Measurements from ENCODE around the gene GRK1.

The GRK1 gene

DNA sequence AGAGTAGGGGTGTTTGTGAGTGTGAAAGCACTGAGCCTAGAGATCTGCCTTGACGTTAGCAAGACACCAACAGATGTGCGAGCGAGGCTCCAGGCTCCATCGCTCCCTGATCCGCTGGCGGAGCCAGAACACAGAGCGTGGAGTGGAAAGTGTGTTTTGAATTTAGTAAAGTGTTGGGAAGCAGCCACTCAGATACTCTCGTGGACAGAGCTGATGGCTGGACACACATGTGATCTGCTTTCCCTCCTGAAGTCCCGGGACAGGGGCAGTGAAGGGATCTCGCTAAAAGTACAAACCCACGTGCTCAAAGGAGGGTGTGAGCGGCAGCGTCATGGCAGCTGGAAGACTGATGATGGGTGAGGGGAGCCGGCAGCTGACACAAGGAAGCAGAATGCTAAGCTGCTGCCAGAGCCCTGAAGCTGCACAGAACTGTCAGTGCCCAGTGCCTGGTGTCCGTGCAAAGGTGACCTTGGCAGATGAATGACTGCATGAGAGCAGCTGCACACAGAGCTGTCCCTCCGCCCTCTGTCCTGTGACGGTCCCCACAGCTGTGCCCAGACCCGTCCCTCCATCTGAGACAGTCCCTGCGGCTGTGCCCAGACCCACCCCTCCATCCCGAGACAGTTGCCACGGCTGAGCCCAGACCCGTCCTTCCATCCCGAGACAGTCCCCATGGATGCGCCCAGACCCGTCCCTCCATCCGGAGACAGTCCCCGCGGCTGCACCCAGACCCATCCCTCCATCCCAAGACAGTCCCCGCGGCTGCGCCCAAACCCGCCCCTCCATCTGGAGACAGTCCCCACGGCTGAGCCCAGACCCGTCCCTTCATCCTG is 62.4 kb downstream of the GRK1 start:
- DNase-seq (ENCODE audit: low read depth in 2 of 2): no peak

- no peak for DNase-seq (ENCODE audit: low read depth in 2 of 2)
These were observed 63.3 kb downstream of the GRK1 start for GRCh38 chr13:113730258-113730691.

DNA sequence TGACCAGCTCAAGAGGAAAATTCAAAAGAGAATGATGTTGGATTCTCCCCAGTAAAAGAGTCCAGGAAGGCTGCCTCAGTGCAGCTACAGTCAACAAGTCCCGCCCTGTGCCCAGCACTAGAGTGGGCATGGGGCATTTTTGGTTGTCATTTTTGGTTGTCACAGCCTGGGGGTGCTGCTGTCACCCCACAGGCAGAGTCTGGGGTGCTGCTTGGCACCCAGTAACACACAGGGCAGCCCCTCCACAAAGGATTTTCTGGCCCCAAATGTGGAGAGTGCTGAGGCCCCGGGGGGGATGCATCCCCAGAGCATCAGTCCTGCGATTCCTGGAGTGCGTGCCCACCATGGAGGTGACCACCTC is 63.8 kb downstream of the GRK1 start:
- no peak for DNase-seq (ENCODE audit: low read depth in 2 of 2)

DNA sequence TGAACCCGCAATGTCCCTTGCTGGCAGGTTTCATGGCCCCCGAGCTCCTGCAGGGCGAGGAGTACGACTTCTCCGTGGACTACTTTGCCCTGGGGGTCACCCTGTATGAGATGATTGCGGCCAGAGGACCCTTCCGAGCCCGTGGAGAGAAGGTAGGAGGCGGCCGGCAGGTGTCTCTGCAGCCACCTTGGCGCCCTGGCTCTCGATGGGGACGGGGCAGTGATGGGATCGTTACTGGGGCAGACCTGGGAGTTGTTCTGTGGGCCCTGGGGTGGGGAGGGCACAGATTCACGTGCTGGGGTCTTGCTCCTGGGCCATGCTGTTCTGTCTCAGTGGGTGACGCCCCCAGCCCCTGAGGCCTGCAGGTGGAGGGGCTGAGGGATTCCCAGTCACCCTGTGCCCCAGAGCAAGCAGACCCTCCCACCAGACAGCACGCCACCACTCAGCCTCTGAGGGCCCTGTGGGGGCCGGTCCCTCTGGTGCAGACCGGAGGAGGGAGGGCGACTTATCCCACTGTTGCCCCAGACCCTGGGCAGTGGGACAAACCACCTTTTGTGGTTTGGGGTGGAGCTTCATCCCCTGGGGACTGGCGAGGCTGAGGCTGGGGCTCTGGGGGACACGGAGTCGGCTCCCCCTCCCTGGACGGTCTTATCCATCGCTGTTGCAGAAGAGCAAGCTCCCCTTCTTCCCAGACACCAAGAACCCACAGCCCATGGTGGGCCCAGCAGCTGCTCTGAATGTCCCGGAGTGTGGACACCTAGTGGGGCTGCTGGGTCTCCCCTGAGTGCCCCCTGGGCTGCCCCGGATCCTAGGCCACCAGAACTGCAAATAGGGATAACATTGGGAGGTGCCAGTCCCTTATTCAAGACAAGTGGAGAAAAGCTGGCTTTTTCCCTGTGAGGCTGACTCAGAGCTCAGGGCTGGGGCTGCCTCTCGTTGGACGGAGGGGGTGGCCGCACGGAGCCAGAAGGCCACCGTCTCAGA is 64.5 kb downstream of the GRK1 start:
- no peak for DNase-seq (ENCODE audit: low read depth in 2 of 2)

- no peak for DNase-seq (ENCODE audit: low read depth in 2 of 2)
These were observed 65.3 kb downstream of the GRK1 start for GRCh38 chr13:113732176-113732960.

DNA sequence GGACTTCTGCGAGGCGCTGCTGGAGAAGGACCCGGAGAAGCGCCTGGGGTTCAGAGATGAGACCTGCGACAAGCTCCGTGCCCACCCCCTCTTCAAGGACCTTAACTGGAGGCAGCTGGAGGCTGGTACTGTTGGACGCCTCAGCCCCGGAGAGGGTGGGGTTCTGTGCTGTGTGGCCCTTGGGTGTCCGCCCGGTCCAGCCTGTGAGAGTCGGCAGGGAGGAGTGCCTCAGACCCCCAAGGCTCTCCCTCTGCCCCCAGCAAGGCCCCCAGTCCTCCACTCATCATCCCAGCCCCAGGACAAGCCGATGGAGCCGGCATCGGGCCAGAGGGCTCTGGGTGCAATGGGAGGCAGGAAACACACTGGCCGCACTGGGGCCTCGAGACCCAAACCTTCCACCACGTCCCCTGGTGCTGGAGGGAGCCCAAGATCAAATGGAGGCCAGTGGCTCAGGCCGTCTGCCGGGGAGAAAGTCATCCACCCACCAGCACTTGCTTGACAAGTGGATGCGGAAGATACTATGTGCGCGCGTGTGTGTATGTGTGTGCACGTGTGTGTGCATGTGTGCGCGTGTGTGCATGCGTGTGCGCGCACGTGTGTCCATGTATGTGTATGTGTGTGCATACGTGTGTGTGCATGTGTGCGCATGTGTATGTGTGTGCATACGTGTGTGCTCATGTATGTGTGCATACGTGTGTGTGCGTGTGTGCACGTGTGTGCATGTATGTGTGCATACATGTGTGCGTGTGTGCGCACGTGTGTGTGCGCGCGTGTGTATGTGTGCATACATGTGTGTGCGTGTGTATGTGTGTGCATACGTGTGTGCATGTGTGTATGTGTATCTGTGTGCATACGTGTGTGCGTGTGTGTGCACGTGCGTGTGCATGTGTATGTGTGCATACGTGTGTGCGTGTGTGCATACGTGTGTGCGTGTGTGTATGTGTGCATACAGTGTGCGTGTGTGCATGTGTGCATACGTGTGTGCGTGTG is 66.2 kb downstream of the GRK1 start:
- no peak for DNase-seq (ENCODE audit: low read depth in 2 of 2)

DNA sequence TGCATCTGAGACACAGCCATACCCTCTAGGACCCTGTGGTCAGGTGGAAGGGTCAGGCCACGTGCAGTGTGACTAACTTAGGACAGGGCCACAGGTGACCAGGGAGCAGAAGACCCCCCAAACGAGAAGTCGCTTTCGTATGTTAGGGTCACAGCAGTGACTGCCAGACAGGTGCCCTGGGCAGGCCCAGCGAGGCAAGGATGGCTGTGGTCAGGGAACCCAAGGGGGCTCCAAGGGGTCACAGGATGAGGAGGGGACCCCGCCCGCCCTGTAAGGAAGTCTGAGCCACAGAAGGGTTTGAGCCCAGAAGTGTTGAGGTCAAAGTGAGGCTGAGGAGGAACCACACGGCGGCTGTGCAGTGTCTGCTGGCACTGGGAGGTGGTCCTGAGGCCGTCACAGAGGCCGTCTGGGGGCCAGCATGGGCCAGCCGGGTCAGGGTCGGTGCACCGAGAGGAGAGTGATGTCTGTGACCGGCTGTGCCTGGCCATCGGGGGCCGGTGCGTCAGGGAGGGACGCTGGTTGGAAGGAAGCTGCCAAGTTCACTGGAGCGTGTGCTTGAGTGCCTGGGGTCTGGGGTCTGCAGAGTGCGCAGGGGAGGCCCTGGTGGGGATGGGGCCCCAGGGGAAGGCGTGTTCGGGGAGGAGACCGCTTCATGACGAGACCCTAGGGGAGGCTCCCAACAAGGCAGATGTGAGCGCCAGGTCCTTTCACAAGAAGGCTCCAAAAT is 67.2 kb downstream of the GRK1 start:
- DNase-seq (ENCODE audit: low read depth in 2 of 2): no peak

GRCh38 chr13:113734826-113735125 is 67.8 kb downstream of the GRK1 start:
- DNase-seq (ENCODE audit: low read depth in 2 of 2): no peak

- DNase-seq (ENCODE audit: low read depth in 2 of 2): no peak
These were observed 68.2 kb downstream of the GRK1 start for GRCh38 chr13:113735194-113735593.

GRCh38 chr13:113735750-113736149 is 68.7 kb downstream of the GRK1 start:
- no peak for DNase-seq (ENCODE audit: low read depth in 2 of 2)

DNA sequence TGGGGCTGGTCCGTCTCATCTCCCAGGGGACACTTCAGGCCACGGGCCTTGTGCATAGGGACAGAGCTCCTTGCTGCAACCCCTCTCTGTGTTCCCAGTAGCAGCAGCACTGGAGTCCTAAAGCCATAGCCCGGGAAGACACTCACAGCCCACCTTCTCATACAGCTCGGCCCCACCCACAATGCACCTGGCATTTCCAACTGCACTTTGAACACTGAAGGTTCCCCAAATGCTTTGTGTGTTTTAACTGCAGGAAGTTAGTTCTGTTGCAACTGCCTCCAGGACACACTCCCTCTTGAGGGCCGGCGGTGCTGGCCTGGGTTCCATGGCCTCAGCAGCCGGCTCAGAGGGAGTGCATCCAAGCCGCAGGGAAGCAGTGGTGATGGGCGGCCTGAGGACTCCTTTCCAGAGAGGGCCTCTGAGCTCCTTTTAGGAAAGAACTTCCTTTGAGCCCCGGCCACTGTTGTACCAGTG is 69.3 kb downstream of the GRK1 start:
- DNase-seq (ENCODE audit: low read depth in 2 of 2): no peak

GRCh38 chr13:113737803-113738202 is 70.8 kb downstream of the GRK1 start:
- no peak for DNase-seq (ENCODE audit: low read depth in 2 of 2)

- DNase-seq (ENCODE audit: low read depth in 2 of 2): no peak
These were observed 72.7 kb downstream of the GRK1 start for GRCh38 chr13:113739527-113740285.

DNA sequence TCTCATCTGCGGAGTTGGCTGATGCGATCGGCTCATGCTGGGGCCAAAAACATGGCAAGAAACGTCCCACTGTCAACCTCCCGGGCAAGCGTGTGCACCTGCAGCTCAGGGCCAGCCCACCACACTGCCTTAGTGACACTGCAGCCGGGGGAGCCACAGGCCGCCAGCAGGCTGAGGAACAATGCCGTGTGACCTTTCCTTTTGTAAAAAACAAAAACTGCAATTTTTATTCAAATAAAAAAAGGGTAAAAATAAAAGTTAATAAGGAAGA is 73.2 kb downstream of the GRK1 start:
- DNase-seq (ENCODE audit: low read depth in 2 of 2): no peak

DNA sequence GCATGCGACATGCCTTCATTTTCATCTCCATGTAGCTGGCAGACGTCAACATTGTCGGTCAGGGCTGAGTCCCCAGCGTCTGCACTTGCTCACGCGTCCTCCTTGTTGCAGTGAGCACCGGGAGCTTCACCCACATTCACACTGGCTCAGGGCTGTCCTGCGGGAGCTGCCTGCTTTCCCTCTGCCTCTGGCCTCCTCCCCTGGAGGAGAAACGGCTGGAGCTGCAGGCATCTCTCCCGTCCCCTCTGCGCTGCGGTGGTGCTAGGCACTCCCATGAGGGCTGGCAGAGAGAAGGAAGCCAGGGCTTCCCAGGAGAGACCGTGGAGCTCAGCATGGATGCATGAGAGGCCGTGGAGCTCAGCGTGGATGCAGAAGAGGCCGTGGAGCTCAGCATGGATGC is 73.6 kb downstream of the GRK1 start:
- DNase-seq (ENCODE audit: low read depth in 2 of 2): no peak

DNA sequence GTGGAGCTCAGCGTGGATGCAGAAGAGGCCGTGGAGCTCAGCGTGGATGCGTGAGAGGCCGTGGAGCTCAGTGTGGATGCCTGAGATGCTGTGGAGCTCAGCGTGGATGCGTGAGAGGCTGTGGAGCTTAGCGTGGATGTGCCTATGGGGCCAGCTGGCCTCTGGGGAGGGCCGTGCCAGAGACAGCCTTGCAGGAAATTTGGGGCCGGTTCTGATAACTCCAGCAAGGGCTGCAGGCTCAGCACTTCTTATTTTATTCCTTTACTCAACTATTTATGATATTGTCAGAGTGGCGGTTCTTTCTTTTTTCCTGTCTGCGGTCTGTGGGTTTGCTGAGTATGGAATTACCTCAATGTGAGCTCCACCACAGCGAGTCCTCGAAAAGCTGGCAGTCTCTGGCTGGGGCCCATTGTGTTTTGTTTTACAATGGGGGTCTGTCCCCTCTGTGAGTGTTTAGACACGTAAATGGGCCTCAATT is 74.2 kb downstream of the GRK1 start:
- DNase-seq (ENCODE audit: low read depth in 2 of 2): no peak

DNA sequence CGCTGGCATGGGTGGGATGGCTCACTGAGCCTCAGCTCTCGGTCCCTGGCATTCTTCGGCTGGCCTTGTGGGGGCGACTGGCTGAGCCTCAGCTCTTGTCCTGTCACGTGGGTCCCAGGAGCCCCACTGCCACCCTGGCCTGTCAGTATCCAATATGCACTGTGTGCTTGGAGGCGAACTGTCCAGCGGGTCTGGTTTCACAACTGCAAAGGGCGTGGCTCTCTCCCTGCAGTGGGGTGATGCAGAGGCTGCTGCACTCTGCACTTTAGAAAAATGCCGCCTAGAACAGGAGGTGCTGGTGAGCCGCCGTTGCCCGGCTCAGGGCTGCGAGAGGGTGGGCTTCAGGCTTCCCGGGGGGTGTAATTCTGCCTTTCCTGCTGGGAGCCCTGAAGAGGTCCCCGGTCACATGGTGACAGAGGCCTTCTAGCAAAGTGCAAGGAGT is 75.0 kb downstream of the GRK1 start:
- no peak for DNase-seq (ENCODE audit: low read depth in 2 of 2)

- no peak for DNase-seq (ENCODE audit: low read depth in 2 of 2)
These were observed 75.6 kb downstream of the GRK1 start for GRCh38 chr13:113742445-113743120.

Data from stimulated activated CD4-positive, alpha-beta T cell treated with anti-CD3 and anti-CD28 coated beads, Interleukin-1b, Interleukin-23, amount 100 ng/mL, for 1 hour (primary cell).